ENCODE measurements around the gene SLC22A7. TPM values are rescaled to one million over a fixed set of nuclear protein-coding genes. Genes with fewer than 3 reads are reported as not detected.
"Not testable (repeated sequence)": the region's sequence is repeated elsewhere in the genome, so short reads cannot be mapped to it uniquely, and the experiment has no call there.

The SLC22A7 gene
- total RNA-seq, 1 donor from 2014 or later = not detected

GRCh38 chr6:43302126-43302525, 4.1 kb downstream of the SLC22A7 start:
- H3K27ac ChIP-seq (ENCODE audit: low read depth, low read length) = no peak overlapping the region
- no peaks in the 10 kb centered on the region for H3K9me3 ChIP-seq (ENCODE audit: control insufficient read depth in 3 of 3, low read length in 3 of 3)
- no peak overlapping the region for H3K9ac ChIP-seq (ENCODE audit: low read depth in 1 of 3, low read length in 3 of 3)
- H3K4me3 ChIP-seq (ENCODE audit: low read length in 3 of 3) = no peak overlapping the region
- peaks cover 0 to 2% (median 0%) of the 10 kb centered on the region in 3 donors for H3K4me1 ChIP-seq (ENCODE audit: control insufficient read depth in 3 of 3, insufficient read depth in 3 of 3, low read length in 3 of 3)
- no peaks in the 10 kb centered on the region for H3K36me3 ChIP-seq (ENCODE audit: control insufficient read depth in 3 of 3, insufficient read depth in 3 of 3, low read length in 3 of 3)
- H3K27me3 ChIP-seq (ENCODE audit: control insufficient read depth in 3 of 3, insufficient read depth in 3 of 3, low read length in 3 of 3) = peaks cover 34 to 52% (median 49%) of the 10 kb centered on the region in 3 donors

GRCh38 chr6:43303006-43303405, 4.9 kb downstream of the SLC22A7 start:
- H3K9ac ChIP-seq (ENCODE audit: low read depth in 1 of 3, low read length in 3 of 3); H3K27ac ChIP-seq (ENCODE audit: low read depth, low read length); H3K9me3 ChIP-seq (ENCODE audit: control insufficient read depth in 3 of 3, low read length in 3 of 3); H3K4me3 ChIP-seq (ENCODE audit: low read length in 3 of 3); H3K4me1 ChIP-seq (ENCODE audit: control insufficient read depth in 3 of 3, insufficient read depth in 3 of 3, low read length in 3 of 3); H3K36me3 ChIP-seq (ENCODE audit: control insufficient read depth in 3 of 3, insufficient read depth in 3 of 3, low read length in 3 of 3): not testable (repeated sequence)
- H3K27me3 ChIP-seq (ENCODE audit: control insufficient read depth in 3 of 3, insufficient read depth in 3 of 3, low read length in 3 of 3) = peaks cover 41 to 59% (median 47%) of the 10 kb centered on the region in 3 donors

GRCh38 chr6:43303751-43304331, 5.8 kb downstream of the SLC22A7 start:
- Histone ChIP-seq H3K27ac (ENCODE audit: low read depth, low read length) (no peak overlapping the region), H3K4me3 (ENCODE audit: low read length in 3 of 3) (no peak overlapping the region), H3K4me1 (ENCODE audit: control insufficient read depth in 3 of 3, insufficient read depth in 3 of 3, low read length in 3 of 3) (peaks cover 8 to 12% (median 9%) of the 10 kb centered on the region in 3 donors), H3K36me3 (ENCODE audit: control insufficient read depth in 3 of 3, insufficient read depth in 3 of 3, low read length in 3 of 3) (no peaks in the 10 kb centered on the region), H3K9me3 (ENCODE audit: control insufficient read depth in 3 of 3, low read length in 3 of 3) (no peaks in the 10 kb centered on the region), H3K9ac (ENCODE audit: low read depth in 1 of 3, low read length in 3 of 3) (no peak overlapping the region), H3K27me3 (ENCODE audit: control insufficient read depth in 3 of 3, insufficient read depth in 3 of 3, low read length in 3 of 3) (peaks cover 40 to 62% (median 49%) of the 10 kb centered on the region in 3 donors)

GRCh38 chr6:43304361-43304760, 6.3 kb downstream of the SLC22A7 start:
- H3K4me1 ChIP-seq (ENCODE audit: control insufficient read depth in 3 of 3, insufficient read depth in 3 of 3, low read length in 3 of 3) = peaks cover 11 to 13% (median 12%) of the 10 kb centered on the region in 3 donors
- H3K9ac ChIP-seq (ENCODE audit: low read depth in 1 of 3, low read length in 3 of 3) = no peak overlapping the region
- peaks cover 39 to 62% (median 53%) of the 10 kb centered on the region in 3 donors for H3K27me3 ChIP-seq (ENCODE audit: control insufficient read depth in 3 of 3, insufficient read depth in 3 of 3, low read length in 3 of 3)
- H3K27ac ChIP-seq (ENCODE audit: low read depth, low read length) = no peak overlapping the region
- no peaks in the 10 kb centered on the region for H3K9me3 ChIP-seq (ENCODE audit: control insufficient read depth in 3 of 3, low read length in 3 of 3)
- H3K4me3 ChIP-seq (ENCODE audit: low read length in 3 of 3) = no peak overlapping the region
- H3K36me3 ChIP-seq (ENCODE audit: control insufficient read depth in 3 of 3, insufficient read depth in 3 of 3, low read length in 3 of 3) = no peaks in the 10 kb centered on the region

- H3K4me3 ChIP-seq (ENCODE audit: low read length in 3 of 3) = no peak overlapping the region
- no peak overlapping the region for H3K27ac ChIP-seq (ENCODE audit: low read depth, low read length)
- H3K9me3 ChIP-seq (ENCODE audit: control insufficient read depth in 3 of 3, low read length in 3 of 3) = no peaks in the 10 kb centered on the region
- H3K27me3 ChIP-seq (ENCODE audit: control insufficient read depth in 3 of 3, insufficient read depth in 3 of 3, low read length in 3 of 3) = peaks cover 34 to 57% (median 50%) of the 10 kb centered on the region in 3 donors
- no peaks in the 10 kb centered on the region for H3K36me3 ChIP-seq (ENCODE audit: control insufficient read depth in 3 of 3, insufficient read depth in 3 of 3, low read length in 3 of 3)
- peaks cover 11 to 13% (median 12%) of the 10 kb centered on the region in 3 donors for H3K4me1 ChIP-seq (ENCODE audit: control insufficient read depth in 3 of 3, insufficient read depth in 3 of 3, low read length in 3 of 3)
- H3K9ac ChIP-seq (ENCODE audit: low read depth in 1 of 3, low read length in 3 of 3) = no peak overlapping the region
These were observed 6.8 kb downstream of the SLC22A7 start for GRCh38 chr6:43304882-43305281.

- H3K4me3 ChIP-seq (ENCODE audit: low read length in 3 of 3) = no peak overlapping the region
- H3K4me1 ChIP-seq (ENCODE audit: control insufficient read depth in 3 of 3, insufficient read depth in 3 of 3, low read length in 3 of 3) = peaks cover 11 to 13% (median 12%) of the 10 kb centered on the region in 3 donors
- no peak overlapping the region for H3K27ac ChIP-seq (ENCODE audit: low read depth, low read length)
- H3K36me3 ChIP-seq (ENCODE audit: control insufficient read depth in 3 of 3, insufficient read depth in 3 of 3, low read length in 3 of 3) = no peaks in the 10 kb centered on the region
- H3K27me3 ChIP-seq (ENCODE audit: control insufficient read depth in 3 of 3, insufficient read depth in 3 of 3, low read length in 3 of 3) = peaks cover 23 to 54% (median 43%) of the 10 kb centered on the region in 3 donors
- no peaks in the 10 kb centered on the region for H3K9me3 ChIP-seq (ENCODE audit: control insufficient read depth in 3 of 3, low read length in 3 of 3)
- no peak overlapping the region for H3K9ac ChIP-seq (ENCODE audit: low read depth in 1 of 3, low read length in 3 of 3)
These were observed 8.0 kb downstream of the SLC22A7 start for GRCh38 chr6:43306086-43306485.

- peaks cover 8 to 39% (median 30%) of the 10 kb centered on the region in 3 donors for H3K27me3 ChIP-seq (ENCODE audit: control insufficient read depth in 3 of 3, insufficient read depth in 3 of 3, low read length in 3 of 3)
- peaks cover 11 to 13% (median 12%) of the 10 kb centered on the region in 3 donors for H3K4me1 ChIP-seq (ENCODE audit: control insufficient read depth in 3 of 3, insufficient read depth in 3 of 3, low read length in 3 of 3)
- H3K9ac ChIP-seq (ENCODE audit: low read depth in 1 of 3, low read length in 3 of 3) = no peak overlapping the region
- no peaks in the 10 kb centered on the region for H3K36me3 ChIP-seq (ENCODE audit: control insufficient read depth in 3 of 3, insufficient read depth in 3 of 3, low read length in 3 of 3)
- H3K4me3 ChIP-seq (ENCODE audit: low read length in 3 of 3) = no peak overlapping the region
- no peaks in the 10 kb centered on the region for H3K9me3 ChIP-seq (ENCODE audit: control insufficient read depth in 3 of 3, low read length in 3 of 3)
- H3K27ac ChIP-seq (ENCODE audit: low read depth, low read length) = no peak overlapping the region
These were observed 9.5 kb downstream of the SLC22A7 start for GRCh38 chr6:43307451-43308100.

GRCh38 chr6:43308101-43308989, 10.3 kb downstream of the SLC22A7 start, which contains the start of gene CRIP3:
Gene CRIP3, minus strand, starts transcription at chr6:43308826. Its CDS starts 34 bp downstream, at chr6:43308792.
- H3K9ac ChIP-seq (ENCODE audit: low read depth in 1 of 3, low read length in 3 of 3) = no peak within 1 kb of the TSS
- peak within 1 kb of the TSS; percentile 37 to 45 (median 43) for H3K4me3 ChIP-seq (ENCODE audit: low read length in 3 of 3)
- peaks cover 8 to 38% (median 30%) of the 10 kb centered on the region in 3 donors for H3K27me3 ChIP-seq (ENCODE audit: control insufficient read depth in 3 of 3, insufficient read depth in 3 of 3, low read length in 3 of 3)

GRCh38 chr6:43308990-43309477, 11.0 kb downstream of the SLC22A7 start:
- peak overlapping the region in 2 of 3 donors; percentile 37 to 43 for H3K4me3 ChIP-seq (ENCODE audit: low read length in 3 of 3)
- H3K27ac ChIP-seq (ENCODE audit: low read depth, low read length) = no peak overlapping the region
- H3K27me3 ChIP-seq (ENCODE audit: control insufficient read depth in 3 of 3, insufficient read depth in 3 of 3, low read length in 3 of 3) = peaks cover 8 to 35% (median 28%) of the 10 kb centered on the region in 3 donors
- peaks cover 11 to 13% (median 12%) of the 10 kb centered on the region in 3 donors for H3K4me1 ChIP-seq (ENCODE audit: control insufficient read depth in 3 of 3, insufficient read depth in 3 of 3, low read length in 3 of 3)
- H3K9me3 ChIP-seq (ENCODE audit: control insufficient read depth in 3 of 3, low read length in 3 of 3) = no peaks in the 10 kb centered on the region
- no peaks in the 10 kb centered on the region for H3K36me3 ChIP-seq (ENCODE audit: control insufficient read depth in 3 of 3, insufficient read depth in 3 of 3, low read length in 3 of 3)
- no peak overlapping the region for H3K9ac ChIP-seq (ENCODE audit: low read depth in 1 of 3, low read length in 3 of 3)

More at GRCh38 chr6:43308101-43308989, 10.3 kb downstream of the SLC22A7 start, which contains the start of gene CRIP3:
- Histone ChIP-seq H3K36me3 (ENCODE audit: control insufficient read depth in 3 of 3, insufficient read depth in 3 of 3, low read length in 3 of 3) (no peaks in the 10 kb centered on the region), H3K27ac (ENCODE audit: low read depth, low read length) (no peak within 1 kb of the TSS), H3K4me1 (ENCODE audit: control insufficient read depth in 3 of 3, insufficient read depth in 3 of 3, low read length in 3 of 3) (peaks cover 11 to 13% (median 12%) of the 10 kb centered on the region in 3 donors), H3K9me3 (ENCODE audit: control insufficient read depth in 3 of 3, low read length in 3 of 3) (no peaks in the 10 kb centered on the region)

Data from skeletal muscle tissue (tissue), 4 donors.